HUES64 (cell line): Measurements from ENCODE around the gene PRR23E.

ENCODE experiments used
- H3K27ac ChIP-seq: 2 replicates; pipeline ENCODE4 v1.7.0; 2013; ENCODE audit warnings: low read depth, low read length, inconsistent platforms
- H3K27me3 ChIP-seq: 2 replicates; pipeline ENCODE4 v1.6.1; 2013; ENCODE audit warnings: mild to moderate bottlenecking, low read length; ENCODE audit not compliant: insufficient read depth
- H3K36me3 ChIP-seq: 2 replicates; pipeline ENCODE4 v1.6.1; 2013; ENCODE audit warnings: mild to moderate bottlenecking, low read length; ENCODE audit not compliant: insufficient read depth
- H3K4me1 ChIP-seq: 2 replicates; pipeline ENCODE4 v1.6.1; 2013; ENCODE audit warnings: mild to moderate bottlenecking, low read length, moderate library complexity; ENCODE audit not compliant: insufficient read depth
- H3K4me3 ChIP-seq: 2 replicates; pipeline ENCODE4 v1.5.1; 2013; ENCODE audit warnings: mild to moderate bottlenecking, low read length, moderate library complexity
- H3K9ac ChIP-seq: 2 replicates; pipeline ENCODE4 v1.6.1; 2013; ENCODE audit warnings: mild to moderate bottlenecking, low read depth, low read length
- H3K9me3 ChIP-seq: 2 replicates; pipeline ENCODE4 v1.6.1; 2013; ENCODE audit warnings: low read depth, low read length; ENCODE audit not compliant: insufficient read depth
- WGBS: fragments of 150-250, 120-280 bp; methylation state at CpG from one replicate; pipeline ENCODE4 v1.1.7; 2013; ENCODE audit warnings: missing lambda C conversion rate; 5-methylcytosine and 5-hydroxymethylcytosine counted together

The PRR23E gene

GRCh38 chr3:127211118-127212060, 18.5 kb downstream of the PRR23E start:
- H3K27me3 ChIP-seq = no peaks in the 10 kb centered on the region
- H3K36me3 ChIP-seq = no peaks in the 10 kb centered on the region
- 95% methylated on average over 14 of the region's 14 CpGs for WGBS
- no peaks in the 10 kb centered on the region for H3K9me3 ChIP-seq
- H3K9ac ChIP-seq = no peak overlapping the region
- H3K27ac ChIP-seq = no peak overlapping the region
- no peaks in the 10 kb centered on the region for H3K4me1 ChIP-seq
- no peak overlapping the region for H3K4me3 ChIP-seq

GRCh38 chr3:127212231-127212630, 19.3 kb downstream of the PRR23E start:
- H3K27ac ChIP-seq = no peak overlapping the region
- 96% methylated on average over 3 of the region's 3 CpGs for WGBS
- H3K9me3 ChIP-seq = no peaks in the 10 kb centered on the region
- no peaks in the 10 kb centered on the region for H3K4me1 ChIP-seq
- H3K27me3 ChIP-seq = no peaks in the 10 kb centered on the region
- no peak overlapping the region for H3K9ac ChIP-seq
- H3K4me3 ChIP-seq = no peak overlapping the region
- no peaks in the 10 kb centered on the region for H3K36me3 ChIP-seq

- Histone ChIP-seq H3K36me3 (no peaks in the 10 kb centered on the region), H3K9me3 (no peaks in the 10 kb centered on the region), H3K27me3 (no peaks in the 10 kb centered on the region), H3K4me1 (no peaks in the 10 kb centered on the region), H3K9ac (no peak overlapping the region), H3K4me3 (no peak overlapping the region), H3K27ac (no peak overlapping the region)
- WGBS = 95% methylated on average over 5 of the region's 5 CpGs
Measured at GRCh38 chr3:127212711-127213110, 19.8 kb downstream of the PRR23E start.

GRCh38 chr3:127213381-127213918, 20.5 kb downstream of the PRR23E start:
- WGBS = 87% methylated on average over 3 of the region's 4 CpGs

GRCh38 chr3:127214975-127215374, 22.0 kb downstream of the PRR23E start:
- Histone ChIP-seq H3K27me3 (no peaks in the 10 kb centered on the region), H3K4me1 (no peaks in the 10 kb centered on the region), H3K4me3 (no peak overlapping the region), H3K9me3 (no peaks in the 10 kb centered on the region), H3K27ac (no peak overlapping the region), H3K9ac (no peak overlapping the region), H3K36me3 (no peaks in the 10 kb centered on the region)
- 90% methylated on average over 3 of the region's 3 CpGs for WGBS

More at GRCh38 chr3:127213381-127213918, 20.5 kb downstream of the PRR23E start:
- H3K36me3 ChIP-seq = no peaks in the 10 kb centered on the region
- H3K9ac ChIP-seq = no peak overlapping the region
- no peaks in the 10 kb centered on the region for H3K9me3 ChIP-seq
- H3K4me1 ChIP-seq = no peaks in the 10 kb centered on the region
- H3K27me3 ChIP-seq = no peaks in the 10 kb centered on the region
- no peak overlapping the region for H3K27ac ChIP-seq
- no peak overlapping the region for H3K4me3 ChIP-seq

- WGBS = 61% methylated on average over 6 of the region's 8 CpGs
- Histone ChIP-seq H3K4me1 (no peaks in the 10 kb centered on the region), H3K4me3 (no peak overlapping the region), H3K36me3 (no peaks in the 10 kb centered on the region), H3K27me3 (no peaks in the 10 kb centered on the region), H3K9me3 (no peaks in the 10 kb centered on the region), H3K27ac (no peak overlapping the region), H3K9ac (no peak overlapping the region)
Measured at GRCh38 chr3:127215714-127216414, 22.9 kb downstream of the PRR23E start.

GRCh38 chr3:127216415-127217261, 23.7 kb downstream of the PRR23E start:
- no peaks in the 10 kb centered on the region for H3K36me3 ChIP-seq
- no peaks in the 10 kb centered on the region for H3K4me1 ChIP-seq
- no peaks in the 10 kb centered on the region for H3K9me3 ChIP-seq
- no peak overlapping the region for H3K4me3 ChIP-seq
- 90% methylated on average over 16 of the region's 16 CpGs for WGBS
- H3K27me3 ChIP-seq = no peaks in the 10 kb centered on the region
- no peak overlapping the region for H3K9ac ChIP-seq
- no peak overlapping the region for H3K27ac ChIP-seq

GRCh38 chr3:127217596-127218453, 24.9 kb downstream of the PRR23E start:
- H3K9me3 ChIP-seq = no peaks in the 10 kb centered on the region
- no peak overlapping the region for H3K9ac ChIP-seq
- no peak overlapping the region for H3K4me3 ChIP-seq
- no peaks in the 10 kb centered on the region for H3K36me3 ChIP-seq
- 87% methylated on average over 9 of the region's 9 CpGs for WGBS
- H3K4me1 ChIP-seq = no peaks in the 10 kb centered on the region
- no peaks in the 10 kb centered on the region for H3K27me3 ChIP-seq
- H3K27ac ChIP-seq = no peak overlapping the region

- 71% methylated on average over 9 of the region's 13 CpGs for WGBS
- Histone ChIP-seq H3K36me3 (no peaks in the 10 kb centered on the region), H3K27me3 (no peaks in the 10 kb centered on the region), H3K4me1 (no peaks in the 10 kb centered on the region), H3K9ac (no peak overlapping the region), H3K9me3 (no peaks in the 10 kb centered on the region), H3K4me3 (no peak overlapping the region), H3K27ac (no peak overlapping the region)
Measured at GRCh38 chr3:127218454-127218922, 25.6 kb downstream of the PRR23E start.

GRCh38 chr3:127220497-127220896, 27.6 kb downstream of the PRR23E start:
- no peaks in the 10 kb centered on the region for H3K27me3 ChIP-seq

More at GRCh38 chr3:127220497-127220896, 27.6 kb downstream of the PRR23E start:
- no peak overlapping the region for H3K4me3 ChIP-seq
- no peak overlapping the region for H3K27ac ChIP-seq
- no peaks in the 10 kb centered on the region for H3K4me1 ChIP-seq
- H3K36me3 ChIP-seq = no peaks in the 10 kb centered on the region
- H3K9ac ChIP-seq = no peak overlapping the region
- 89% methylated on average over 9 of the region's 9 CpGs for WGBS
- 0 out of 2 replicates have a peak, but pooled peaks cover 5% of the 10 kb centered on the region for H3K9me3 ChIP-seq
